ENCODE data around the gene CCDC92. TPM values are rescaled to one million over a fixed set of nuclear protein-coding genes. Genes with fewer than 3 reads are reported as not detected.

Gene CCDC92
- total RNA-seq, 3 donors from 2014 or later (not counting 1 experiment from before 2014, with no cell fraction given): 37.6 to 42.4 (median 39.1) TPM

GRCh38 chr12:123938679-123939480 lies 33.8 kb downstream of the CCDC92 start:
- H3K4me1 Mint-ChIP-seq: peaks cover 53 to 58% of the 10 kb centered on the region in 2 donors
- H3K4me3 ChIP-seq (ENCODE audit: low read length): no peak overlapping the region

GRCh38 chr12:123937707-123938591 lies 34.7 kb downstream of the CCDC92 start:
- peaks cover 17% of the 10 kb centered on the region for H3K36me3 ChIP-seq (ENCODE audit: control insufficient read depth, insufficient read depth, low read length)
- peak overlapping the region; percentile 84 for H3K4me3 Mint-ChIP-seq
- ATAC-seq (peak; percentile 82 to 89 (median 88)), DNase-seq (peak; percentile 61 to 73)
- H3K27ac ChIP-seq (ENCODE audit: low read length): peak overlapping the region; percentile 69
- peaks cover 62 to 66% of the 10 kb centered on the region in 2 donors for H3K4me1 Mint-ChIP-seq
- peak overlapping the region; percentile 95 to 96 for H3K27ac Mint-ChIP-seq
- H3K36me3 Mint-ChIP-seq: peaks cover 15% of the 10 kb centered on the region
- intact Hi-C loops (cut with micrococcal nuclease): loop anchor here (1.0 to 10.0 kb wide), 3 partner anchors 33 to 487 kb away; partner anchors contain the start of genes CCDC92 and ZNF664
- H3K27me3 ChIP-seq (ENCODE audit: control insufficient read depth, insufficient read depth, low read length): no peaks in the 10 kb centered on the region
- H3K9me3 Mint-ChIP-seq: no peaks in the 10 kb centered on the region
- peak overlapping the region; percentile 0 for H3K4me3 ChIP-seq (ENCODE audit: low read length)
- H3K27me3 Mint-ChIP-seq (ENCODE audit: low read depth in 2 of 2): no peaks in the 10 kb centered on the region
- no peaks in the 10 kb centered on the region for H3K9me3 ChIP-seq (ENCODE audit: control insufficient read depth, insufficient read depth, low read length)
- WGBS (ENCODE audit: insufficient coverage): 7% methylated on average over 16 of the region's 16 CpGs
- no peak for TF ChIP-seq CTCF (IDR thresholded peaks at IDR 0.05)
- H3K4me1 ChIP-seq (ENCODE audit: control insufficient read depth, insufficient read depth, low read length): peaks cover 62% of the 10 kb centered on the region

More at GRCh38 chr12:123938679-123939480, 33.8 kb downstream of the CCDC92 start:
- intact Hi-C loops (cut with micrococcal nuclease): loop anchor here (5.0 to 10.0 kb wide), 2 partner anchors 33 to 486 kb away; partner anchors contain the start of genes CCDC92 and ZNF664
- peak overlapping the region; percentile 84 for H3K4me3 Mint-ChIP-seq
- H3K9me3 Mint-ChIP-seq: no peaks in the 10 kb centered on the region
- Histone ChIP-seq H3K4me1 (ENCODE audit: control insufficient read depth, insufficient read depth, low read length) (peaks cover 53% of the 10 kb centered on the region), H3K27me3 (ENCODE audit: control insufficient read depth, insufficient read depth, low read length) (no peaks in the 10 kb centered on the region), H3K27ac (ENCODE audit: low read length) (peak overlapping the region; percentile 69), H3K9me3 (ENCODE audit: control insufficient read depth, insufficient read depth, low read length) (no peaks in the 10 kb centered on the region), H3K36me3 (ENCODE audit: control insufficient read depth, insufficient read depth, low read length) (peaks cover 18% of the 10 kb centered on the region)
- WGBS (ENCODE audit: insufficient coverage): 87% methylated on average over 16 of the region's 16 CpGs
- H3K36me3 Mint-ChIP-seq: peaks cover 15% of the 10 kb centered on the region
- no peaks in the 10 kb centered on the region for H3K27me3 Mint-ChIP-seq (ENCODE audit: low read depth in 2 of 2)
- TF ChIP-seq CTCF (IDR thresholded peaks at IDR 0.05): peak; percentile 16
- no peak for ATAC-seq
- DNase-seq: peak in 1 of 2 donors; percentile 36
- H3K27ac Mint-ChIP-seq: peak overlapping the region; percentile 95 to 96

- Histone ChIP-seq H3K9me3 (ENCODE audit: control insufficient read depth, insufficient read depth, low read length) (no peaks in the 10 kb centered on the region), H3K27ac (ENCODE audit: low read length) (peak overlapping the region; percentile 69), H3K36me3 (ENCODE audit: control insufficient read depth, insufficient read depth, low read length) (peaks cover 12% of the 10 kb centered on the region), H3K4me1 (ENCODE audit: control insufficient read depth, insufficient read depth, low read length) (peaks cover 62% of the 10 kb centered on the region), H3K4me3 (ENCODE audit: low read length) (peak overlapping the region; percentile 0), H3K27me3 (ENCODE audit: control insufficient read depth, insufficient read depth, low read length) (no peaks in the 10 kb centered on the region)
- Mint-ChIP-seq H3K9me3 (no peaks in the 10 kb centered on the region), H3K4me1 (peaks cover 66 to 67% of the 10 kb centered on the region in 2 donors), H3K27me3 (ENCODE audit: low read depth in 2 of 2) (no peaks in the 10 kb centered on the region), H3K27ac (peak overlapping the region; percentile 95 to 96), H3K36me3 (peaks cover 8% of the 10 kb centered on the region), H3K4me3 (peak overlapping the region; percentile 84)
- intact Hi-C loops (cut with micrococcal nuclease): loop anchor here (1.0 to 10.0 kb wide), 3 partner anchors 32 to 488 kb away; partner anchors contain the start of genes CCDC92 and ZNF664
- DNase-seq: no peak
- ATAC-seq: no peak
- 92% methylated on average over 46 of the region's 46 CpGs for WGBS (ENCODE audit: insufficient coverage)
- TF ChIP-seq CTCF (IDR thresholded peaks at IDR 0.05): no peak
These were observed 35.5 kb downstream of the CCDC92 start for GRCh38 chr12:123936956-123937706.
